ENCODE measurements around the gene DNAI4.
A peak's percentile ranks its signal among the peaks of the same experiment; 100 is the strongest.
"Not testable (repeated sequence)": the region's sequence is repeated elsewhere in the genome, so short reads cannot be mapped to it uniquely, and the experiment has no call there.

Gene DNAI4

GRCh38 chr1:66809736-66810326, 114.8 kb downstream of the DNAI4 start:
- DNase-seq = no peak

DNA sequence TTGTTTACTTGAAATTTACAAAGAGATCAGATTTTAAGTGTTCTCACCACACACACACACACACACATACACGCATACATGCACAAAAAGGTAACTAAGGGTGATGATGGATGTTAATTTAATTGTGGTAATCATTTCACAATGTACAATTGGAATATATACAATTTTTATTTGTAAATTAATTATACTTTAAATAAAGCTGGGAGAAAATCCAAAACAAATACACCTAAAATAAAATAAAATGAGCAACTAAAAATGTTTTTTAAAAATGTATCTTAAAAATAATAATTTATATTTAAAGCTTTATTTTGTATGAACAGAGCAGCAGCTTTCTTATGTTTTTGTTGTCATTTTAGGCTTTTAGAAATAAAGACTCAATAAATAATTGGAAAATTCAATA, 115.4 kb downstream of the DNAI4 start:
- DNase-seq = no peak

DNA sequence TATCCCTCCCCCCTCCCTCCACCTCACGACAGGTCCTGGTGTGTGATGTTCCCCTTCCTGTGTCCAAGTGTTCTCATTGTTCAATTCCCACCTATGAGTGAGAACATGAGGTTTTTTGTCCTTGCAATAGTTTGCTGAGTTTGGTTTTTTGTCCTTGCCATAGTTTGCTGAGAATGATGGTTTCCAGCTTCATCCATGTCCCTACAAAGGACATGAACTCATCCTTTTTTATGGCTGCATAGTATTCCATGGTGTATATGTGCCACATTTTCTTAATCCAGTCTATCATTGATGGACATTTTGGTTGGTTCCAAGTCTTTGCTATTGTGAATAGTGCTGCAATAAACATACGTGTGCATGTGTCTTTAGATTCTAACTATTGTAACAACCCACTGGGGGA, 128.8 kb downstream of the DNAI4 start:
- DNase-seq = not testable (repeated sequence)

DNA sequence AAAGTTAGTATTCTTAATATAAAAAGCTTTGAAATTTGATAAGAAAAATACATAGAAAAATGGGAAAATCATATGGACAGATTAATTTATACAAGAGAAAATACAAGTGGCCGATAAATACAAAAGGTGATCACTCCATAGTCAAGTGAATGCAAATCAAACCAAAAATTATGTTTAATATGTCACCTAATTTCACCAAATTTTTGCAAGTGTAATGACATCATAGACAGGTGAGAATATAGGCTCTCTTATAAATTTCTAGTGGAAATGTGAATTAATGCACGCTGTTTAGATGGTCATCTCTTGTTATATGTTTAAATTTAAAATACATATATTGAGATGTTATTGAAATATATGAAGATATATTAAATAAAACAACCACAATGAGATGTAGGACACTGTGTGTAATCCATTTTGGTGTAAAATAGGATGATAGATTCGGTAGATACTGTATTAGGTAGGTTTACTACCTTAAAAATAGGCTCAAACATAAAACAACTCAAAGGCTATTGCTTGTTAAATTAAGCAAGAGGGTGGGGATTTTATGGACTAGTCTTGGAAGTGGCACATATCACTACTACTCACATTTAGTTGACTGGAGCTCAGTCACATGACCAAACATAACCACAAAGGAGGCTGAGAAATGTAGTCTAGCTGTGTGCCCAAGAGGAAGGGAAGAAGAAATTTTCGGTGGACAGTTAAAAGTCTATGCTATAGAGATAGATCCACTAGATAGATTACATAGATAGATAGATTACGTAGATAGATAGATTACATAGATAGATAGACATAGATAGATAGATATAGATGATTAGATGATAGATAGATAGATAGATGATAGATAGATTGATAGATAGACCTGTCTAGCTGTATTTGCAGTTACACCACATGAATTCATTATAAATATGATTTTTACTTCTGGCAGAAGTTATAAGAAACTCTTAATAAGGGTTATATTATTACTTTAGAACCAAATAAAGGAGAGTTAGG, 132.7 kb downstream of the DNAI4 start:
- DNase-seq = no peak

DNA sequence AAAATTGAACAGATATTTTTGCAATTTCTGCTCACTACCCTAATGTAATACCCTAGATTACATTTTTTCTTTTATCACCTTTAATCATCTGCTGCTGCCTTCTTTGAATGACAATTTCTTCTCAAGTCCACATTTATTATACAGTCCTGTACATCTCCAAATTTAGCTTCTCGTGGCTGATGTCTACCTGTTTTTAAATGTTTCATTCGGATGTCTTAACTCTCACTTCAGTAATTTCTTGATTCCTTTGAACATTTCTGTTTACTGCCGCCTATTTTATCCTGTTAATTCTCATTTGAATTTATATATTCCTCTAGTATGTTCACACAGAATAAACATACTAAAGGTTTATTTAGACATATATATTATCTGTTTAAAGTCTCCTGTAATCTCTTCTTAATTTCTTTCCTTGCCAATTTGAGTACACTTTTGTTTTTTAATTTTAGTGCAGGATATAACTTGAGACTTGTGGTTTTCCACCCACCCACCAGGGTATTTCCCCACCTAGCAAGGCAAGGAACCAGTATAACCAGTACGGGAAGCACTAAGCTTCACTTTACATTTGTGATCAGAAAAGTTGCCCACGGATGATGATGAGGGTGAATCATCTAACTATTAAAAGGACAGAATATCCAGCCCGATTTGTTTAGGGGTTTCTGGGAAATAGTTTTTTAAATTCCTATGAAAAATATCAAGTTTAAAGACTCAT, 136.3 kb downstream of the DNAI4 start:
- no peak for DNase-seq

- DNase-seq = no peak
Observed at GRCh38 chr1:66787641-66788040, 137.0 kb downstream of the DNAI4 start.

DNA sequence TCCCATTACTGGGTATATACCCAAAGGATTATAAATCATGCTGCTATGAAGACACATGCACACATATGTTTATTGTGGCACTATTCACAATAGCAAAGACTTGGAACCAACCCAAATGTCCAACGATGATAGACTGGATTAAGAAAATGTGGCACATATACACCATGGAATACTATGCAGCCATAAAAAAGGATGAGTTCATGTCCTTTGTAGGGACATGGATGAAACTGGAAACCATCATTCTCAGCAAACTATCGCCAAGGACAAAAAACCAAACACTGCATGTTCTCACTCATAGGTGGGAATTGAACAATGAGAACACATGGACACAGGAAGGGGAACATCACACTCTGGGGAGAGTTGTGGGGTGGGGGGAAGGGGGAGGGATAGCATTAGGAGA, 138.9 kb downstream of the DNAI4 start:
- DNase-seq = not testable (repeated sequence)

DNA sequence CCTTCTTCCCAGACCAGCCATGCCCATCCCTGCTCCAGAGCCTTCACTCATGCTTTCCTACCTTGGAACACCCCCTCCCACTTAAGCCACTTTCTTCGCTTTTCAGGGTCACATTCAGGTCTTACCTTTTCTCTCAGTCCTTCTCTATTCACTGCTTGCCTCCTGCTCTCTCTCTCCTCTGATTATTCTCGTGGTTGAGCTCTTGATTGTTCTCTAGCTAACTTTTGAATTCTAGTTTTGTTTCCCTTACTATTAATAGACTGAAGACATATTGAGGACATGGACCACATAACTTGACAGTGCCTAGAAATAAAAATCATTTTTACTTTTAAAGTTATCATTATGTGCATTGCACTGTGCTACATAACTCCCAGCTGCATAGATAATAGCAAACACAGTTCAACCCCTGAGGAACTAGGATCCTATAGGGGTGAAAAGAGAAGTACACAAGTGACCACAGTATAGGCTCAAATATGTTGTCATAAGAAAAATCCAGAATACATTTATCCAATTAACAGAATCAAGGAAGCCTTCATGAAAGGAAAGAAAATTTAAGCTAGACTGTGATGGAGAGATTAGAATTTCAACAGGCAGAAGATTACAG, 145.1 kb downstream of the DNAI4 start:
- DNase-seq = no peak

DNA sequence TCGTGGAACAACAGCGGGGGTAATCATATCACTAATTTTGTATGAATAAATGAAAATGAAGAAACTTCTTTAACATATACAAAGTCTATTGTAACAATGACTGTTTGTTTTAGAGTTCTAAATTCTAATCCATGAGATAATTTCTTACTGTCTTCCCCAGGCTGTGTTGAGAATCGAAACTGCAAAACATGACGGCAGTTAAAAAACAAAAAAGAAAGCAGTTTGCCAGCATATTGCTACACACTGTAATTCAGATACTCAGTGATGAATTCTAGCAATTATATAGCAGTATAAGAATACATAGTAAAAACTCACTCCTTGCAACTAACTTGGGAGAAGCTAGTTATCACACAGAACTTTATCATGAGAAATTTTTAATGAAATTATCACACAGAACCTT, 145.7 kb downstream of the DNAI4 start:
- DNase-seq = no peak

- DNase-seq = no peak
Observed at GRCh38 chr1:66778266-66778665, 146.4 kb downstream of the DNAI4 start.

DNA sequence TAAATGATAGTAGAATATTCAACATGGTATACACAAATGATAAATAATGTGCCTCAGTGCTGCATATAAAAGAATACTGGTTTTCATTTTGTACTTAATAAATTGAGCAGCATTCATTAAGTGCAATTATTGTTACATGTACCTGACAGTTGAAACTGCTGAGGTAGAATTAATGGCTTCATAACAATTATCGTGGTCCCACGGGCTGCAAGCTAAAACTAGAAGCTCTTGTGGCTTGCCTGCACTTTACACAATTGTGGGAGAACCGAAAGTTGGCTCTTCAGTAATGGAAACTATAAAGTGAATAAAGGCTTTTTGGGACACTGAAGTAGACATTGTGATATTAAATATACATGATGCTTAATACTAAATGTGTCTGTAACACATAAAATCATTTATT, 146.8 kb downstream of the DNAI4 start:
- no peak for DNase-seq

DNA sequence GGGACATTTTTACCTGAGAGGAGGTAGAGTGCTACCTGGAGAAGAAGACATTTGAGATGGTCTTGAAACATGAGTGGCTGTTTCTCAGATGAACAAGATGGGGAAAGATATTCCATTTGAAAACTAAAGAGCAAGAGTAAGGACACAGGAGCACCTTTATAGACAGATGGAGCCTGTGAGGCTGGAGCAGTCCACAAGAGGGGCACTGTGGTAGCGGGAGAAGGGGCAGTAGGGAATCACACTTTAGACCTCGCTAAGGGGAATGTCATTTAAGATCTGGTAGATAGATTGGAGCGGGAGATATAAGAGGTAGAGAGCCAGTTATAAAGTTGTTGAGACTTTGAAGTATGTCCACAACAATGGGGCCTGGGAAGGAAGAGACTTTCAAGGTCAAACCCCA, 149.0 kb downstream of the DNAI4 start:
- no peak for DNase-seq

GRCh38 chr1:66774438-66774837, 150.2 kb downstream of the DNAI4 start:
- DNase-seq = no peak

DNA sequence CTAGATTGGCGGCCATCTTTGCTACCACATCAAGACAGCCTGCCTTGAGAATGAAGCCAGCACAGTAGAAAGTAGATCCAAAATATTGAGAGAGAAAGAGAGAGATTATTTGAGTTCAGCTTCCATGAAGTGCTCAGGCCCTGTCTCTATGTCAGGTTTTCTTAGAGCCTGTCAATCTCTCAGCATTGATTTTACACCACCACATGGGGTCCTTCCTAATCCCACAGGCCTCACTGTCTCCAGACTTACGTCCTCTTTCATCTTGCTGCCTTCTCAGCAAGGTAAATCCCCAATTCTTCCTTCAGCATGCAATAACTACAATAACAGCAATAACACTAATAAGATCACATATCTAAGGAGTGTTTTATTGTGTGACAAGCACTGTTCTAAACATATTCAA, 151.4 kb downstream of the DNAI4 start:
- DNase-seq = no peak

DNA sequence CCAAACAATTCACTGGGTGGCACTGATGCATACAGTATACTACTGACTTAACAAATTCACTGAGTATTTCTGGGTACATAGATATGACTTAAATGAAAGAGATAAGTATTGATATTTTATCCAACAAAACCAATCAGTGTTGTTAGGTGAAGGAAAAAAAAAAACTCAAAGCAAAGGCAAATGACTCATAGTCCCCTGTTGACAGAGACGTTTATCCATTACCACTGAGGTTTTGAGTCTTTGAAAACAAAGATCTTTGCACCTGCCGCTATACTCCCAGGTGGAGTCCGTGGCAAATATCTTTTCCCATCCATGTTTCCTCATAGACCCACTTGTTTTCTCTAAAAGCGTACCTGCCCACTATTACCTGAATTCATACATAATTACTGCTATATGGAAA, 154.0 kb downstream of the DNAI4 start:
- no peak for DNase-seq

DNA sequence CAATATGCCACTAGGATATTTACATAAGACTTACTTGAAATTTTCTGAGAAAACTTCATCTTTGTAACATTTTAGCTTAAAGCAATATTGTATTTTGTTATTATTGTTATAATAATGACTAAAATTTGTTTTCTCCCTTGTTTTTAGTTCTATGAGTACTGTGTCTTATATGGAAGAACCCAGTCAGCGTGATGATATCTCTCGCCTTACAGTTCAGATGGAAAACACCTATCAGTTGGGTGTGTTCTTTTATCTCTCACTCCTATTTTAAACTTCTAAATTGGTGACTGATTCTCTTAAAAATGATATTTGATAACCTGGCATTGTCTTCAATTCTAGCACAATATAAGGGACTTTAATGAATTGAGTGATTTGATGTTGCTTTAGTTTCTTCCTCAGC, 154.4 kb downstream of the DNAI4 start:
- no peak for DNase-seq

- DNase-seq = no peak
Observed at GRCh38 chr1:66769512-66770229, 155.0 kb downstream of the DNAI4 start.

DNA sequence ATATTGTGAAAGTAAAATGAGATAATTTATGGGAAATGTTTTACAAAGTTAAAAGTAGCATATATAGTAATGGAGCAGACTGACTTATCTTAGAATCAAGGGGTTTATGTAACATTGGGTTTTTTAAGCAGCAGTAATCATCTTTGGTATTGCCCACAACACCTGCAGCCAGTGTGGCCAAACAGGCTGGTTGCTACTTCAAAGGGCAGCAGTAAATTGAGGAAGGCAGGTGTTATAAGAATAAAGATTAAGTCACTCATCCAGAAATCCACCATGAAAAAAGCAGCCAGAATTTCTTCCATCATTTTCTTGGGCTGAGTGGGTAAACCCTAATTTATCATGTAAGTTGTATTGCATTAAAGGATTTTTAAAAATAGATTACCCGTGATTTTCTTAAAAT, 155.7 kb downstream of the DNAI4 start:
- no peak for DNase-seq

- no peak for DNase-seq
Observed at GRCh38 chr1:66767626-66768025, 157.0 kb downstream of the DNAI4 start.

GRCh38 chr1:66764994-66765578, 159.6 kb downstream of the DNAI4 start:
- DNase-seq = peak; percentile 45

Data from fibroblast of skin of right quadriceps (primary cell).